Spleen (tissue), 11 donors: ENCODE results near the gene ACOXL. TPM values are rescaled to one million over a fixed set of nuclear protein-coding genes. Genes with fewer than 3 reads are reported as not detected.
A peak's percentile ranks its signal among the peaks of the same experiment; 100 is the strongest.

Experiments
- DNase-seq: peaks from one replicate; pipeline ENCODE4 v3.0.0-alpha.2; 2020
- H3K27ac ChIP-seq, 8 donors: fragments of 200-600 bp; sonication (generic) in 7 of 8; 1 replicate in 4 of 8; 2 replicates in 4 of 8; pipeline versions ENCODE4 v1.5.0 to v1.8.0; 2016 to 2021; ENCODE audit warnings: inconsistent platforms in 4 of 8, mild to moderate bottlenecking in 4 of 8, moderate library complexity in 1 of 8
- H3K27me3 ChIP-seq, 7 donors: fragments of 200-600 bp; sonication (generic) in 6 of 7; replicated peaks in 1 of 7; 1 replicate in 4 of 7; 2 replicates in 3 of 7; pipeline versions ENCODE4 v1.5.0 to v1.8.0; 2016 to 2021; ENCODE audit warnings: inconsistent platforms in 3 of 7, mild to moderate bottlenecking in 1 of 7
- H3K36me3 ChIP-seq, 6 donors: fragments of 200-600 bp; sonication (generic) in 5 of 6; 1 replicate in 4 of 6; 2 replicates in 2 of 6; pipeline versions ENCODE4 v1.5.0 to v1.8.0; 2016 to 2021; ENCODE audit warnings: inconsistent platforms in 2 of 6
- H3K4me1 ChIP-seq, 6 donors: fragments of 200-600 bp; sonication (generic) in 5 of 6; 1 replicate in 3 of 6; 2 replicates in 3 of 6; pipeline versions ENCODE4 v1.5.0 to v1.8.0; 2016 to 2021; ENCODE audit warnings: inconsistent platforms in 3 of 6
- H3K4me3 ChIP-seq, 8 donors: fragments of 200-600 bp; sonication (generic) in 7 of 8; 1 replicate in 4 of 8; 2 replicates in 4 of 8; pipeline versions ENCODE4 v1.5.0 to v1.8.0; 2016 to 2021; ENCODE audit warnings: inconsistent platforms in 4 of 8, mild to moderate bottlenecking in 4 of 8, moderate library complexity in 2 of 8
- H3K9me3 ChIP-seq, 8 donors: fragments of 200-600 bp; sonication (generic) in 7 of 8; 1 replicate in 4 of 8; 2 replicates in 4 of 8; pipeline versions ENCODE4 v1.5.0 to v1.8.0; 2016 to 2021; ENCODE audit warnings: inconsistent platforms in 4 of 8
- POLR2A ChIP-seq, 3 donors: fragments of 450-650 bp; IDR thresholded peaks; one replicate each; pipeline ENCODE4 v1.5.1; 2017; ENCODE audit warnings: antibody characterized with exemption in 3 of 3, mild to moderate bottlenecking in 1 of 3
- POLR2AphosphoS5 ChIP-seq, 3 donors: sonication (generic); formaldehyde crosslinking; IDR thresholded peaks; one replicate each; pipeline ENCODE4 v1.5.1; 2017; ENCODE audit warnings: antibody characterized with exemption in 3 of 3
- WGBS, 5 donors: extraction: QIAGEN DNeasy Blood & Tissue Kit in 3 of 5; methylation state at CpG; one replicate each; pipeline versions ENCODE4 v1.1.5 to v1.1.7; 2013 to 2018; 5-methylcytosine and 5-hydroxymethylcytosine counted together
- intact Hi-C: fragments of 100-400 bp; cut with DNase I; formaldehyde crosslinking; loops from one replicate; pipeline ENCODE4 v1.15.0; 2023; ENCODE audit warnings: low total_unique reads
- polyA plus RNA-seq, 3 donors: library from polyadenylated mRNA; stranded (reverse); fragments of 200-250 nt; gene quantifications; one replicate each; pipeline ENCODE4 v1.2.1, GENCODE V29; 2013
- total RNA-seq, 7 donors: library from RNA; depleted of rRNA in 3 of 7; stranded (reverse); fragments of >200 nt in 3 of 7; fragmentation: NEBNext Ultra II Directional in 4 of 7; extraction: Animal tissue kit (Norgen Biotek cat#: 25700) in 4 of 7; gene quantifications; one replicate each; pipeline versions ENCODE4 v1.1.0 to v1.2.1, GENCODE V29; 2016 to 2021
- TF ChIP-seq, protein P1 (sequence below), 11 experiments: fragments of 200-600 bp in 7 of 11; fragments of 450-650 bp in 4 of 11; sonication (generic) in 4 of 11; IDR thresholded peaks in 8 of 11; conservative IDR thresholded peaks in 3 of 11; 1 replicate in 7 of 11; 2 replicates in 4 of 11; pipeline versions ENCODE4 v1.4.0 to v1.8.0; 2016 to 2021; ENCODE audit warnings: antibody characterized with exemption in 11 of 11, inconsistent platforms in 4 of 11, mild to moderate bottlenecking in 1 of 11
- donor health status: healthy with polysubstance abuse.
- donor health status: DM: no; HTN: no; CAD: no; lungs with moderate emphysema.
- donor health status: DM: no; HTN: no; CAD: no.
- donor health status: Bipolar disorder and iron deficiency.
- donor health status: healthy.
- donor health status: DM: no; HTN: no; CAD: no.
- donor health status: DM: yes; HTN: yes; CAD: no.

The ACOXL gene
- total and polyA plus RNA-seq, 10 donors, result 0.04 to 1.0 (median 0.66) TPM

DNA sequence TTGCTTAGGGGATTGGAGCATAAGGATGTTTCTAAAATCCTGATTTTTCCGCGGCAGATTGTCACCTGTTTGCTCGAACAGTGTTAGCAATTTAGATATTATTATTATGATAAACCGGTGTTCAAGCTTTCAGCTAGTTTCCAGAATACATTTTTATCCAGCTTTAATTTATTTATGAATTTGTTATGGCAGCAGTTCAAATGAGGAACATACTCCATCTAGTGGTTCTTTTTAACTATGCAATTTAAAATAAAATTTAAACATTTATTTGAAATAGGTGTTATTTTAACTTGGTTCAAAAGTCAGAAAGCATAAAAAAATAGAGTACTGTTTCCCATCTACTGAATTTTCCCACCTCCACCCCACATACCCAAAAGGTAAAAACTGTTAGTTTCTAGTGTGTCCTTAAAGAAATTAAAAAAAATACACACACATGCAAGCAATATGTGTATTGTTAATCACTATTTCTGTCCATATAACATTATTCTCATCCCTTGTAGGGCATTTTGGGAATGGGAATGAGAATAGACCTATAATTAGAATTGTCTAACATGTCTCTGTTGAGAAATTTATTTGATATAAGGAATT is 23.2 kb downstream of the ACOXL start:
- Histone ChIP-seq H3K9me3 (peaks cover 0 to 27% (median 20%) of the 10 kb centered on the region in 8 donors), H3K27me3 (no peaks in the 10 kb centered on the region), H3K4me1 (no peaks in the 10 kb centered on the region), H3K36me3 (no peaks in the 10 kb centered on the region), H3K4me3 (no peak overlapping the region), H3K27ac (no peak overlapping the region)
- 45 to 57% (median 51%) methylated on average over 4 of the region's 4 CpGs for WGBS, 5 donors
- intact Hi-C loops, result no loop called here
- no peak for DNase-seq
- TF ChIP-seq POLR2AphosphoS5 (IDR thresholded peaks at IDR 0.05) (no peak), POLR2A (IDR thresholded peaks at IDR 0.05) (no peak)
- TF ChIP-seq, protein P1, sequence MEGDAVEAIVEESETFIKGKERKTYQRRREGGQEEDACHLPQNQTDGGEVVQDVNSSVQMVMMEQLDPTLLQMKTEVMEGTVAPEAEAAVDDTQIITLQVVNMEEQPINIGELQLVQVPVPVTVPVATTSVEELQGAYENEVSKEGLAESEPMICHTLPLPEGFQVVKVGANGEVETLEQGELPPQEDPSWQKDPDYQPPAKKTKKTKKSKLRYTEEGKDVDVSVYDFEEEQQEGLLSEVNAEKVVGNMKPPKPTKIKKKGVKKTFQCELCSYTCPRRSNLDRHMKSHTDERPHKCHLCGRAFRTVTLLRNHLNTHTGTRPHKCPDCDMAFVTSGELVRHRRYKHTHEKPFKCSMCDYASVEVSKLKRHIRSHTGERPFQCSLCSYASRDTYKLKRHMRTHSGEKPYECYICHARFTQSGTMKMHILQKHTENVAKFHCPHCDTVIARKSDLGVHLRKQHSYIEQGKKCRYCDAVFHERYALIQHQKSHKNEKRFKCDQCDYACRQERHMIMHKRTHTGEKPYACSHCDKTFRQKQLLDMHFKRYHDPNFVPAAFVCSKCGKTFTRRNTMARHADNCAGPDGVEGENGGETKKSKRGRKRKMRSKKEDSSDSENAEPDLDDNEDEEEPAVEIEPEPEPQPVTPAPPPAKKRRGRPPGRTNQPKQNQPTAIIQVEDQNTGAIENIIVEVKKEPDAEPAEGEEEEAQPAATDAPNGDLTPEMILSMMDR (IDR thresholded peaks at IDR 0.05 in 8 of 11, conservative IDR thresholded peaks at IDR 0.05 in 3 of 11), result peak in 8 of 11 experiments; percentile 19 to 64 (median 50)

DNA sequence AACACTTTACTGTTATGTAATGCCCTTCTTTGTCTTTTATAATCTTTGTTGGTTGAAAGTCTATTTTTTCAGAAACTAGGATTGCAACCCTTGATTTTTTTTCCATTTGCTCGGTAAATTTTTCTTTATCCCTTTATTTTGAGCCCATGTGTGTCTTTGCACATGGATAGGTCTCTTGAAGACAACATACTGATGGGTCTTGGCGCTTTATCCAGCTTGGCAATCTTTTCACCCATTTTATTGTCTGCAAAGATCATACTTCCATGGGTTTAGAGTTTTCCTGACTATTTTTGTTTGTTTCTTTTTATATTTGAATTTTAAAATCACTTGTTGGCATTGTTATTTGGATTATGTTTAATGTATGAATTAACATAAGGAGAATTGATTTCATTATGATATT is 27.0 kb downstream of the ACOXL start:
- H3K4me1 ChIP-seq, result no peaks in the 10 kb centered on the region
- peaks cover 0 to 27% (median 21%) of the 10 kb centered on the region in 8 donors for H3K9me3 ChIP-seq
- DNase-seq, result no peak
- TF ChIP-seq, protein P1 (IDR thresholded peaks at IDR 0.05 in 8 of 11, conservative IDR thresholded peaks at IDR 0.05 in 3 of 11), result no peak
- TF ChIP-seq POLR2A (IDR thresholded peaks at IDR 0.05) (no peak), POLR2AphosphoS5 (IDR thresholded peaks at IDR 0.05) (no peak)
- no peaks in the 10 kb centered on the region for H3K36me3 ChIP-seq
- 81 to 93% (median 90%) methylated on average over 2 of the region's 2 CpGs for WGBS, 5 donors
- no peak overlapping the region for H3K27ac ChIP-seq
- no peak overlapping the region for H3K4me3 ChIP-seq
- H3K27me3 ChIP-seq, result peaks cover 0 to 4% (median 0%) of the 10 kb centered on the region in 7 donors
- intact Hi-C loops, result no loop called here

DNA sequence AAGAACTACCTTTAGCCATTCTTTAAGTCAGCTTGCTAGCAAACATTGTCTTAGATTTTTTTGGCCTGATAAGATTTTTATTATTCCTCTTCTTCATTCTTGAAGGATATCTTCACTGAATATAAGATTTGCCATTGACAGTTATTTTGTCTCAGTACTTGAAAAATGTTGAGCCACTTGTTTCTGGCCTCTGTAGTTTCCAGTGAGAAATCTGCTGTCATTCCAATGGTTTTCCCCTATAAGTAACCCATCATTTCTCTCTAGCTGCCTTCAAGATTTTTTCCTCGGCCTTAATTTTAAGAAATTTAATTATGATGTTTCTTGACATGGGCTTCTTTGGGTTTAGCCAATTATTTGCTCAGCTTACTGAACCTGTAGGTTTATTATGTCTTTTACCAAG is 32.6 kb downstream of the ACOXL start:
- H3K27me3 ChIP-seq, result peaks cover 0 to 22% (median 0%) of the 10 kb centered on the region in 7 donors
- 86 to 98% (median 94%) methylated on average over 1 of the region's 1 CpG for WGBS, 5 donors
- no peak overlapping the region for H3K27ac ChIP-seq
- DNase-seq, result no peak
- peaks cover 0 to 22% (median 7%) of the 10 kb centered on the region in 8 donors for H3K9me3 ChIP-seq
- TF ChIP-seq POLR2A (IDR thresholded peaks at IDR 0.05) (no peak), POLR2AphosphoS5 (IDR thresholded peaks at IDR 0.05) (no peak)
- TF ChIP-seq, protein P1 (IDR thresholded peaks at IDR 0.05 in 8 of 11, conservative IDR thresholded peaks at IDR 0.05 in 3 of 11), result no peak
- intact Hi-C loops, result no loop called here
- H3K4me3 ChIP-seq, result no peak overlapping the region
- H3K36me3 ChIP-seq, result no peaks in the 10 kb centered on the region
- no peaks in the 10 kb centered on the region for H3K4me1 ChIP-seq

DNA sequence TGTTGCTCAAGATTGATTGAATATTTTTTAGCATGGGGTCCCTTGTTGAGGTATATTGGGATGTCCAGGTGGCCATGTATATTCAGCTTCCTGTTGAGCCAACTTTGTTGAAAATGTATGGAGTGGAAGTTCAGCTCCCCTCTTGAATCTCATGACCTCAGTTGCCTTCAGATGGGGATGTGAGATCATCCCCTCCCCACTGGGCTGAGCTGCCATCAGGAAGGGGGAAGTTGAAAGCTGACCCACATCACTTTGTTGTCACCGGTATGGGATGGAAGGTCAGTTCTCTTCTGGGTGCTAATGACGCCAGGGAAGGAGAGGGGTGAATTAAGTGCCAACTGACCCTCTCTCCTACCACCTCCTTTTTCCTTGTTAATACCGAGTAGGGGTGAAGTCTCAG is 33.9 kb downstream of the ACOXL start:
- H3K4me3 ChIP-seq, result no peak overlapping the region

More for the DNA sequence above, 33.9 kb downstream of the ACOXL start:
- WGBS, 5 donors, result 57 to 85% (median 73%) methylated on average over 3 of the region's 3 CpGs
- intact Hi-C loops, result no loop called here
- no peaks in the 10 kb centered on the region for H3K36me3 ChIP-seq
- TF ChIP-seq POLR2A (IDR thresholded peaks at IDR 0.05), result no peak
- no peak for TF ChIP-seq POLR2AphosphoS5 (IDR thresholded peaks at IDR 0.05)
- TF ChIP-seq, protein P1 (IDR thresholded peaks at IDR 0.05 in 8 of 11, conservative IDR thresholded peaks at IDR 0.05 in 3 of 11), result no peak
- peaks cover 0 to 16% (median 3%) of the 10 kb centered on the region in 8 donors for H3K9me3 ChIP-seq
- no peak overlapping the region for H3K27ac ChIP-seq
- no peak for DNase-seq
- no peaks in the 10 kb centered on the region for H3K4me1 ChIP-seq
- peaks cover 0 to 31% (median 0%) of the 10 kb centered on the region in 7 donors for H3K27me3 ChIP-seq
